Ovary (tissue), 3 donors: Measurements from ENCODE around the gene DSCAM.

Source experiments
- POLR2A ChIP-seq: fragments of 450-650 bp; IDR thresholded peaks from one replicate; pipeline ENCODE4 v1.6.1; 2017; ENCODE audit warnings: antibody characterized with exemption, mild to moderate bottlenecking, moderate library complexity
- TF ChIP-seq, protein P1 (sequence below), 3 donors: fragments of 450-650 bp in 2 of 3; fragments of 200-600 bp in 1 of 3; IDR thresholded peaks; one replicate each; pipeline versions ENCODE4 v1.5.1 to v1.8.0; 2016 to 2022; ENCODE audit warnings: antibody characterized with exemption in 3 of 3, mild to moderate bottlenecking in 1 of 3
- donor health status: DM: no; HTN: no; CAD: no.

- TF ChIP-seq, protein P1, sequence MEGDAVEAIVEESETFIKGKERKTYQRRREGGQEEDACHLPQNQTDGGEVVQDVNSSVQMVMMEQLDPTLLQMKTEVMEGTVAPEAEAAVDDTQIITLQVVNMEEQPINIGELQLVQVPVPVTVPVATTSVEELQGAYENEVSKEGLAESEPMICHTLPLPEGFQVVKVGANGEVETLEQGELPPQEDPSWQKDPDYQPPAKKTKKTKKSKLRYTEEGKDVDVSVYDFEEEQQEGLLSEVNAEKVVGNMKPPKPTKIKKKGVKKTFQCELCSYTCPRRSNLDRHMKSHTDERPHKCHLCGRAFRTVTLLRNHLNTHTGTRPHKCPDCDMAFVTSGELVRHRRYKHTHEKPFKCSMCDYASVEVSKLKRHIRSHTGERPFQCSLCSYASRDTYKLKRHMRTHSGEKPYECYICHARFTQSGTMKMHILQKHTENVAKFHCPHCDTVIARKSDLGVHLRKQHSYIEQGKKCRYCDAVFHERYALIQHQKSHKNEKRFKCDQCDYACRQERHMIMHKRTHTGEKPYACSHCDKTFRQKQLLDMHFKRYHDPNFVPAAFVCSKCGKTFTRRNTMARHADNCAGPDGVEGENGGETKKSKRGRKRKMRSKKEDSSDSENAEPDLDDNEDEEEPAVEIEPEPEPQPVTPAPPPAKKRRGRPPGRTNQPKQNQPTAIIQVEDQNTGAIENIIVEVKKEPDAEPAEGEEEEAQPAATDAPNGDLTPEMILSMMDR (IDR thresholded peaks at IDR 0.05): no peak
- TF ChIP-seq POLR2A: no peak
Observed at GRCh38 chr21:40797891-40798290, 49.1 kb downstream of the DSCAM start.
